HG03097 (cell line): ENCODE data around the gene TMEM205.
"Not testable (repeated sequence)": the region's sequence is repeated elsewhere in the genome, so short reads cannot be mapped to it uniquely, and the experiment has no call there.

Experiments
- ATAC-seq: cut with Tn5 transposase; IDR thresholded peaks from one replicate; pipeline ENCODE4 v1.9.1; 2021; ENCODE audit not compliant: unreplicated experiment, low FRiP score

Gene TMEM205

DNA sequence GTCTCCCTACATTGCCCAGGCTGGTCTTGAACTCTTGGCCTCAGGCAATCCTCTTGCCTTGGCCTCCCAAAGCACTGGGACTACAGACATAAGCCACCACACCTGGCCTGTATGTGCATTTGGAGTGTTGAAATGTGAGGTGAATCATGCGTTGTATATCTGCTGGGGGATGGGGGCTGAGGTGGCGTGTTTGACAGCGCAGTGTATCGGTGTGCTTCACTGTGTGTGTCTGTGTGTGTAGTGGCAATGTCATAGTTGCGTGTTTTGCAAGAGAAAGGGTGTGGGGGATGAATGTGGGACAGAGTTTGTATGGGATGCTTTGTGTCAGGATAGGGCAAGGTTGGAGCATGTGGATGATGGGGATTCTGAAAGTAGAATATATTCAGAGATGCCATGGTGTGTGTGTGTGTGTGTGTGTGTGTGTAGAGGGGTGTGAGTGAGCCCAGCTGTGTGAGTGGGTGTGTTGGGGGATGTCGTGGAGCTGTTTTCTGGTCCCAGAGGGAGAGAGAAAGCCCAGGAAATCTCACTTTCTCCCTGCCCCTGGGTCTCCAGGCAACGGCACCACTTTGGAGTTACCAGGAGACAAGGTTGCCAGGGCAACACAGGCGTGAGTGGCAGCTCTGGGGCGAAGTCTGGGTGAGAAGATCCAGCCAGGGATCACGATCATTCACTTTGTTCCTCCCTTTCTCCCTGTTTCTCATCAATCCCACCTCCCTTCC, 27.3 kb upstream of the TMEM205 start:
- ATAC-seq = no peak

DNA sequence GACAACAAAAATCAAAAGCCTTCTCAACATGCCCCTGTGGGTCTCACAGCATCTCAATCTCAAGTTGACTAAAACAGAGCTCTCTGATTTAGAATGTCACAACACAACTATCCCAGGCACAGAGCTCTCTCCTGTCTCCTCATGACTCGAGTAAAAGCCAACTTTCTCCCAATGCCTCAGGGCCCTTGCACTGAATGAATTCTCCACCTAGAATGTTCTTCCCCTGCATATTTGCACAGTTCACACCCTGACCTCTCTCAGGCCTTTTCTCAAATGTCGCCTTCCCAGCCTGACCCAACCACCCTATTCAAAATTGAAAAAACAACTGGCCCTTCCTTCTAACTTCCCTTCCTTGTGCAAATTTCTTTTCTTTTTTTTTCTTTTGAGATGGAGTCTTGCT, 24.7 kb upstream of the TMEM205 start:
- ATAC-seq = no peak

DNA sequence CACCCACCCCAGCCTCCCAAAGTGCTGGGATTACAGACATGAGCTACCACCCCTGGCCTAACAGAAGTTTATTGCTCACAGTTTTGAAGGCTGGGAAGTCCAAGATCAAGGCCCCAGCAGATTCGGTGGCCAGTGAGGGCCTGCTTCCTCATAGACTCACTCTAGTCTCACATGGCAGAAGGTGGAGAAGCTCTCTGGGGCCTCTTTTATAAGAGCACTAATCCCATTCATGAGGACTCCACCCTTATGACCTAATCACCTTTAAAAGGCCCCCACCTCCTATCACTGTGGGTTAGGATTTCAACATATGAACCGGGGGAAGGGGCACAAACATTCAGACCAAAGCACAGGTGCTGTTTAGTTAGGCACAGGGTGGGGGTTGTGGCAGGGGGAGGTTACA, 21.5 kb upstream of the TMEM205 start:
- no peak for ATAC-seq

DNA sequence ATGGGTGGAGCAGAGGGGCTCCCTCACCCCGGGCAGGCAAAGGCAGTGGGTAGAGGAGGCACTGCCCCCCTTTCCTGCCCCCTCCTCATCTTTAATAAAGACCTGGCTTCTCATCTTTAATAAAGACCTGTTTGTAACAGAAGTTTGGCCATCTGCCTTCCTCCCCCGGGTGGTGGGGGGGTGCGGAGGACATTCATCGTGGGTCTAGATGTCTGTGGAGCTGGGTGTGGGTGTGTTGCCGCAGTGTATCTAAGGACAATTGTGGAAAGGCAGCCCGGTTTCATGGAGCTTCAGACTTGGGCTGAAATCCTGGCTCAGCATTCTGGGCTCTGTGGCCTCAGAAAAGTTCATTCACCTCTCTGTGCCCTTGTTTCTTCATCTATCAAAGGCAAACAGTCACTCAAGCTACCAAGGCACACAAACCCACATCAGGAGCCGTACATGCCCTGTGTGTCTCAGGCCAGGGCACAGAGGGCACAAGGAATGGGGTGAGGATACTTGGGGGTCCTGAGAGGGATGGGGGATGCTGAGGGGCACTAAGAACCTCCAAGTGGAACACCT, 19.6 kb upstream of the TMEM205 start:
- no peak for ATAC-seq

DNA sequence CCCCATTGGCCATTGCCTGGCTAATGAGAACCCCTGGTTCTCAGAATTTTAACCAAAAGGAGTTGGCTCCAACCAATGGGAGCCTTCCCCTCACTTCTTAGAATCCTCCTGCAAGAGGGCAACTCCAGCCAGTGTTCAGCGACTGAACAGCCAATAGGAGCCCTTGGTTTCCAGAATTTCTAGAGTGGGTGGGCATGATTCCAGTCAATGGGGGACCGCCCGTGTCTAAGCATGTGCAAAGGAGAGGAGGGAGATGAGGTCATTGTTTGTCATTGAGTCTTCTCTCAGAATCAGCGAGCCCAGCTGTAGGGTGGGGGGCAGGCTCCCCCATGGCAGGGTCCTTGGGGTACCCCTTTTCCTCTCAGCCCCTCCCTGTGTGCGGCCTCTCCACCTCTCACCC, 18.9 kb upstream of the TMEM205 start:
- no peak for ATAC-seq

DNA sequence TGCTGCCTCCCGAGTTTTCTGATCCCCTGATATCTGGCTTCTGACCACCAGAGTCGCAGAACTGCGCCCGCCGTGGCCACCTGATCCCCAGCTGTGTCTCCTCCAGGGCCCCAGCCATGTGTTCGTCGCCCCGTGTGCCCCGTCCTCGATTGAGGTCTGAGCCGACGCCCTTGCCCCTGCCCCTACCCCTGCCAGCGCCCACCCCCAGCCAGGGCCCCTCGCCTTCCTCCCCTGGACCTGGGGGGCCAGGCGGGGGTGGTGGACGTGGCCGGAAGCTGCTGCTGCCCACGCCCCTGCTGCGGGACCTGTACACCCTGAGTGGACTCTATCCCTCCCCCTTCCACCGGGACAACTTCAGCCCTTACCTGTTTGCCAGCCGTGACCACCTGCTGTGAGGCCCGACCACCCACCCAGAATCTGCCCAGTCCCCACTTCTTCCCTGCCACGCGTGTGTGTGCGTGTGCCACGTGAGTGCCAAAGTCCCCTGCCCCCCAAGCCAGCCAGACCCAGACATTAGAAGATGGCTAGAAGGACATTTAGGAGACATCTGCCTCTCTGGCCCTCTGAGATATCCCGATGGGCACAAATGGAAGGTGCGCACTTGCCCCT, 18.3 kb upstream of the TMEM205 start:
- no peak for ATAC-seq

DNA sequence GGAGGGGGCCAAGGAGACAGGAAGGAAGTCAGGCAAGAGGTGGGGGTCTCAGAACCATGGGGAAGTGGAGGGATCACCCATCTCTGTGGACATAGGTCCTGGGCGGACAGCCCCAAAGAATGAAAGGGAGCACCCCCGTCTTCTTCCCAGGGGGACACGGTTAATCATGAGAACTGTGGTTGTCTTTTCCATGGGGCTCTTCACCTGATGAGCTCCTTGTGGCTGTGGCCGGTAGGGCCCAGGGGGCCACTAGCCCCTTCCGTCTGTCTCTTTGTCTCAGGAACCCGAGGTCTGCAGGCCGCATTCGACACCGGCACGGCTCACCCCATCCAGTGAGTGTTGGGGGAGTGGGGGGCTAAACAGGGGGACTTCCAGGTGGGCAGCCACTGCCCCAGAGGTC, 17.8 kb upstream of the TMEM205 start:
- ATAC-seq = no peak

DNA sequence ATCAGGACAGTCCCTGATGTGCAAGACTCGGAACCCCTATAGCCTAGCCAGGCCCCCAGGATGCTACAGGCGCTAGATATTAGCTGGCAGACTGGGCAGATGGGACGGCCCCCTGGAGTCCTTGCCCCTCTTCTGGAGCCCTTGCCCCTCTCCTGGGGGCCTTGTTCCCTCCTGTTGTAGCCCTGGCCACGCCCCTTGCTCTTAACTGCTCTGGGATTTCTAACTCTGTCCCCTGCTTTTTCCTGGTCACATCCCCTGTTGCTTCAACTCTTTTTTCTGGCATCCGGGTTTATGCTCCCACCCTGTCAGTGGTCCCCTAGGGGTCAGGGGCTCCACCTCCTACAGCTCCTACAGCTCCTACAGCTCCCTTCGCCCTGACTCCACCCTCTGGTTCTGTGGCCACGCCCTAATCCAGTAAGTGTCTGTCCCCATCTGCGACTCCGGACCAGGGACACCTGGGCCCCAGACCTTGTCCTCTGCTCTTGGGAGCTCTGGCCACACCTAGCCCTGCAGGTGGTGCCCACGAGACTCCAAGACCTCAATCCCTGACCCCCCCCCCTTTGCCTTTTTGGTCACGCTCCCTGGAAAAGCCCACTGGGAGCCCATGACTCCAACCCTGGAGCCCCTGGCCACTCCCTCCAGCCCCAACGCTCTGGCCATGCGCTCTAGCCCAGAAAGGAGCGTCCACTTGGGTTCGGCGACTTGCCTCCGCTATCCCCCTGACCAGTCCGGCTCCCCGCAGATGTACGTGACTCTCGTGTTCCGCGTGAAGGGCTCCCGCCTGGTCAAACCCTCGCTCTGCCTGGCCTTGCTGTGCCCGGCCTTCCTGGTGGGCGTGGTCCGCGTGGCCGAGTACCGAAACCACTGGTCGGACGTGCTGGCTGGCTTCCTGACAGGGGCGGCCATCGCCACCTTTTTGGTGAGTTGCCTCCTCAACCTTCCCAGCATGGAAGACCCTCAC, 16.0 kb upstream of the TMEM205 start:
- no peak for ATAC-seq

DNA sequence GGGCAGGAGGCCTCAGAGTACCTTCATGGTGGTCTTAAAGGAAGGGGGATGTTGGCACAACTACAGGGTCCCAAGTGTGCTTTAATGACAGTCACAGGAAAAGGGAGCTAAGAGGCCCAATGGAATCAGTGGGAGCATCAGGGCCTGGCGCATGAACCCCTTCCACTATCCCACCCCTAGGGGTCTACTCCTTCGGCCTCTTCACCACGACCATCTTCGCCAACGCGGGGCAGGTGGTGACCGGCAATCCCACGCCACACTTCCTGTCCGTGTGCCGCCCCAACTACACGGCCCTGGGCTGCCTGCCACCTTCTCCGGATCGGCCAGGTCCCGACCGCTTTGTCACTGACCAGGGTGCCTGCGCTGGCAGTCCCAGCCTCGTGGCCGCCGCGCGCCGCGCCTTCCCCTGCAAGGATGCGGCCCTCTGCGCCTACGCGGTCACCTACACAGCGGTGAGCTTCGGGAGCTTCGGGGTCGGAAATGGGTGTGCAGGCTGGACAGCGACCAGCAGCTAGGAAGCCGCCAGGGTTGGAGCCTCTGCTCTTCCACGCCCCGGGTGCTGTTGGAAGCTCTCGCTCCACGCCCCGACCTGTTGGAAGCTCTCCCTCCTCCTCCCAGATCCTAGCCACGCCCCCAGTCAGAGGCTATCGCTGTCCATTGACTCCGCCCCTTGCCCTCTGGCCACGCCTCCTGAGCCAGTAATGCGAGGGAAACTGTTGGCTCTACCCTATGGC, 15.1 kb upstream of the TMEM205 start:
- ATAC-seq = no peak

DNA sequence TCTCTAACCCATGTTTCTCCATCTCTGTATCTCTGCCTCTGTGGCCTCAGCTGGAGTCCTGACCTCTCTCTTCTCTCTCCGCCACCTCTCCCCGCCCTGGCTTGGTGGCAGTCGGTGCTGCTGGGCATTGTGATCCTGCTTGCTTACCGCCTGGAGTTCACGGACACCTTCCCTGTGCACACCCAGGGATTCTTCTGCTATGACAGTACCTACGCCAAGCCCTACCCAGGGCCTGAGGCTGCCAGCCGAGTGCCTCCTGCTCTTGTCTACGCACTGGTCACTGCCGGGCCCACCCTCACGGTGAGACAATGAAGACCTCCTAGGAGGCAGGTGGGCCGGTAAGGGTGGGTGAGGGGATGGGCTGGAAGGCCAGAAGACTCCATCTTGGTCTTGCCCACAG, 13.4 kb upstream of the TMEM205 start:
- ATAC-seq = no peak

DNA sequence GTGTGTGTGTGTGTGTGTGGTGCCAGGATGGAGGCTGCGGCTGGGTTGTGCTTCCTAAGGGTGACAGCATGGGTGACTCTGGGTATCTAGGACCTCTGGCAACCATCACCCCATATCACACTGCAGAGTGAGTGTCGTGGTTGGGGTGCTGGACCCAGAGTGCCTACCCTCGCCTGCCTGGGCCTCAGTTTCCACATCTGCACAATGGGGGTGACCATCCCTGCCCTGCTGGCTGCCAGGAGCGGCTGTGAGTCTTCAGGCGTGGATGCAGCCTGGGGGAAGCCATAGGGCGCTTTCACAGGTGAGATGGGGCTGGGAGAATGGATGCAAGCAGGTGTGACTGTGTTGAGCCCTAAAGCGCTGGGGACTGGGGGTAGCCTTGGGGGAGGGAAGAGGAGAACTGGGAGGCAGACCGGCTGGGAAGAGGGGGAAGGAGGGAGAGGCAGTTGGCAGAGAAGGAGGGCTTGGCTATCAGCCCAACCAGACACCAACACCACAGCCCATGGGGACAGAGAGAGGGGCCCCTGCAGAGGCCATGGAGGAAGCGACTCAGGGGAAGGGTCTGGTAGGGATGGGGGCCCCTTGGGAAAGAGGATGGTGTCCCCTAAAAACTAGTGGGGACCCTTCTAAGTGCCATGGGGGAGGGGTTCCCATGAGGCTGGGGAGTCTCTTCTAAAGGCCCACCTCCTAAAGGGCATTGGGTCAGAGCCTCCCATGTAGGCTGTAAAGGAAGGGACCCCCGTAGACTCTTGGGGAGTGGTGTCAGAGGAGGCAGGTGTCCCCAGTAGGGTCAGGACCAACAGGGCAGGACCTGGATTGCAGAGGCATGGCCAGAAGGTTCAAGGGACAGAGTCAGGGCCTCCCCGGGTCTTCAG, 10.8 kb upstream of the TMEM205 start:
- ATAC-seq = no peak

DNA sequence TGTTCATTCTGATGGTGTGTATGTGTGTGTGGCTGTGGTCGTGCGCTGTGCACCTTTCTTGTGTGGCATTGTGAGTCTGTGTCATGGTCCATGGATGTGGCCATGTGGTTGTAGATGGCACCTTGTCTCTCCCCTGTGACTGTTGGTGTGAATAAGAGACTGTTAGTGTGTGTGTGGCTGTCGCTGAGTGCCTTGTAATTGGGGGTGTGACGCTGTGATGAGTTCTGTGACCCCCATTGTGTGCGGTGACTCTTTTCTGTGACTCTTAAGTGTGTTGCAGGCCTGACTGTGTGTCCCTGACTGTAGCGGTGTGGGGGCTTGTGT, 10.0 kb upstream of the TMEM205 start:
- no peak for ATAC-seq

DNA sequence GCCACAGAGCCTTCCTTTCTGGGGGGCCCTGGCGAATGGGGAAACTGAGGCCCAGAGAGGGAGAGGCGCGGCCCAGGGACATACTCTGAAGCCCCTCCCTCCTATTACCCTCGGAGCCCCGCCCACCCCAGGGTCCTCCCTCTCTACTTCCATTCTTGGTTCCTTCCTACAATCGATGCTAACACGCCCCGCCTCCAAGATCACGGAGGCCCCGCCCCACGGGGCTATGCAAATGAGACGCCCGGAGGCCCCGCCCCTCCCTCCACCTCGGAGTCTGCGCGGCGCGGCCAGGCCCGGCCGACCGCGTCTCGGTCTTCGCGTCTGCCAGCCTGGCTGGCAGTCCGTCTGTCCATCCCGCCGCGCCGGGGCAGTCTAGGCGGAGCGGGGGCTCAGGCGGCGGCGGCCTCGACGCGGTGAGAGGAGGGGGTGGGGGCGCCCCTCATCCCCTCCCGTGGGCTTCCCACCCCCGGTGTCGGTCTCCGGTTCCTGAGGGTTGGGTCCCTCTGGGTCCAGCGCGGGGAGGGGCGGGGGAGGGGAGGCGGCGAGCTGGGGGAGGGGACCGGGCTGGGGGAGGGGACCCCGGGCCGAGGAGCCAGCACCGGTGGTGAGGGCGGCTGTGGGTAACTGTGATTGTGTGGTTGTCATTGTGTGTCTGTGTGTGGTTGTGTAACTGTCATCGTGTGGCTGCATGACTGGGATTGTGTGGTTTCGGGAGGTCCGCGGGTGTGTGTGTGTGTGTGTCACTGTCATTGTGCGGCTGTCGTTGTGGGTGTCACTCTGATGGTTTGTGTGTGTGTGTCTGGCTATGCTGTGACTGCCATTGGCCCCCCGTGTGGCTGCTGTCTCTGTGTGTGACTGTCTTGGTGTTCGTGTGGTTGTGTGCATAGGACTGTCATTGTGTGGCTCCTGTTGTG, 9.3 kb upstream of the TMEM205 start, which contains the start of gene PLPPR2:
TSS of gene PLPPR2 (plus strand) at position 273 of the 914 bp plus-strand sequence. CDS start 2,242 bp downstream, outside the sequence.
- ATAC-seq = no peak

DNA sequence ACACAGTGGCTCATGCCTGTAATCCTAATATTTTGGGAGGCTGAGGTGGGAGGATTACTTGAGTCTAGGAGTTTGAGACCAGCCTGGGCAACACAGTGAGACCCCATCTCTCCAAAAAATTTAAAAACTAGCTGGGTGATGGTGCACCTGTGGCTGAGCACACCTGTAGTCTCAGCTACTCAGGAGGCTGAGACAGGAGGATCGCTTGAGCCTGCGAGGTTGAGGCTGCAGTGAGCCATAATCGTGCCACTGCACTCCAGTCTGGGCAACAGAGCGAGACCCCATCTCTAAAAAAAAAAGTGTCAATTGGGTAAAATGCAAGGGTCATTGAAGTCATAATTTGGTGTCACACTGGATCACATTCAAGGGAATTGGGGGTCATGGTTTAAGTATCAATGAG, 8.0 kb upstream of the TMEM205 start:
- ATAC-seq = not testable (repeated sequence)

DNA sequence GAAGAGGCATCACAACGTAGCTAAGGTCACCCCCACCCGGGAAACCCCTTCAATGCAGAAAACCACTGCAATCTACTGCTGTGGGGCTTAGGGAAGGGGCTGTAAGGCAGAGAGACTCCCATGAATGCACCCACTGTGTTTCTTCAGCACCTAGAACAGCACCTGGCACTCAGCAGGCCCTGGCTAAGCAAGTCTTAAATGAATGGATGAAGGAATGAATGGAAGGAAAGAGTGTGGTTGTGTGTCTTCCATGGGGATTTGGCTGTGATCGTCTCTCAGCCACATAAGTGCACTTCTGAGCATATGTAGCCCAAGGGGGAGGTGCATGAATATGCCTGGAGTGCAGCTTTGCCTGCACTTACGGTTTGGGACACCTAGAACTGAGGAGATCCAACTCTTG, 3.1 kb upstream of the TMEM205 start:
- no peak for ATAC-seq

DNA sequence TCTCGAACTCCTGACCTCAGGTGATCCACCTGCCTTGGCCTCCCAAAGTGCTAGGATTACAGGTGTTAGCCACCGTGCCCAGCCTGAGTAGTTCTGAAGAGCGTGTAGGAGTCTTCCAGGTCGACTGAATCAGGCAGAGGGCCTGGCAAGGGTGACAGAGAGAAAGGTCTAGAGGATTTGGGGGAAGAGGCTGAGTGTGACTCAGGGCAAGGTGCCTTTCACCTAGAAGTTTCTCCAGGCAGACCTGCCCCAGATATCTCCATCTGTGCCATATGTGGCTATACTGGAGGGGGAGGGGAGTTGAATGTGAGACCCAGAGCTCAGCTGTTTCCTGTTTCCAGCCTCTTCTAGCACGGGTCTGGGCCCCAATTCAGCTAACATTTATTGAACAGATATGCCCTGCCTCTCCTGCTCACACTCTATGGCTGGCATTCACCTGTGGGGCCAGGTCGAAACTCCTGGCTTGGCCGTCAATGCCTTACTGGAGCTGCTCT, 1.5 kb upstream of the TMEM205 start:
- no peak for ATAC-seq

DNA sequence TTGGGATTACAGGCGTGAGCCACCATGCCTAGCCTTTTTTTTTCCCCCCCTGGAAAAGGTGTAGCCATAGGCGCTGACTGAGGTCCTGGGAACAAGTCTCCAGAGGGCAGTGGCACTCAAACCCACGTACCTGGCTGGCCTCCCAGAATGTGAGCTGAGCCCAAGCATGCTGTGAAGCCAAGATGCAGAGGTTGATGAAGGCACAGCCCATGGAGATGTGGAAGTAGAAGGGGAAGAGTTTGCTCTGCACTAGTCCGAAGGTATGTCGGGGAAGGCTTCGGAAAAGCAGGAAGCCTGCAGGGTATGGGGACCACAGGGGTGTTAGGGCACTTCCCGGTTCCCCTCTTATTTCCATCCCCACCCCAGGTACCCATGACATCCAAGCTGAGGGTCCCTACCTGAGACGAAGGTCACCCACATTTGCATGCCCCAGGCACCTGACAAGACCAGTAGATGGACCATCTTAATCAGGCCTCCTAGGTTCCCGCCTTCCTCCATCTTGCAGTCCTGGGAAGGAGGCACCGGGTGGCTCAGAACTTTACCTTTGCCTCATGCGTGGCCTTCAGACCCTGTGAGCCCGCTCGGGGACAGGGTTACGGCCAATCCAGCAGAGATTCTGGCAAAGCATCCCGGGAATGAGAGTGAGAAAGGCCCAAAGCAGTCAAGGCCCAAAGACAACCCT, 805 bp downstream of the TMEM205 start:
- no peak for ATAC-seq

DNA sequence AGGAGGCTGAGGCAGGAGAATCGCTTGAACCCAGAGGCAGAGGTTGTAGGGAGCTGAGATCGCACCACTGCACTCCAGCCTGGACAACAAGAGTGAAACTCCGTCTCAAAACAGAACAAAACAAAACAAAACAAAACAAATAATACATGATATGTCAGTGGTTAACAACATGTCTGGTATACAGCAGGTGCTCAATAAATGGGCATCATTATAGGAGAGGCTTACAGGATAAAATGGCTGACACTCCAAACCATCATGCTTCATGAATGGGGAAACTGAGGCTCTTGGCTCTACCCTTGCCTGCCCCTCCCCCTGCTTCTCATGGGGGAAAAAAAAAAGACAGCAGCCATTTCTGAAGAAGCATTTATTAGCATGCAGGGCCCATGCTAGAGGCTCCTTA, 3.6 kb downstream of the TMEM205 start:
- no peak for ATAC-seq
